Vagina (tissue), 2 donors: ENCODE data around the gene ST8SIA1.

Experiments
- CTCF ChIP-seq, 3 experiments: fragments of 450-650 bp in 2 of 3; fragments of 200-600 bp in 1 of 3; sonication (generic) in 1 of 3; IDR thresholded peaks; one replicate each; pipeline ENCODE4 v1.5.1; 2017 to 2019; ENCODE audit warnings: antibody characterized with exemption in 3 of 3, mild to moderate bottlenecking in 2 of 3, moderate library complexity in 2 of 3
- POLR2A ChIP-seq, 2 donors: fragments of 450-650 bp; IDR thresholded peaks; one replicate each; pipeline ENCODE4 v1.6.1; 2017; ENCODE audit warnings: antibody characterized with exemption in 2 of 2, mild to moderate bottlenecking in 2 of 2, moderate library complexity in 2 of 2
- POLR2AphosphoS5 ChIP-seq, 2 donors: sonication (generic); formaldehyde crosslinking; IDR thresholded peaks; one replicate each; pipeline ENCODE4 v1.9.0; 2017; ENCODE audit warnings: antibody characterized with exemption in 2 of 2, mild to moderate bottlenecking in 2 of 2, low read depth in 1 of 2; ENCODE audit not compliant: insufficient read depth in 1 of 2

GRCh38 chr12:22230280-22230794 lies 104.2 kb downstream of the ST8SIA1 start:
- no peak for TF ChIP-seq CTCF (IDR thresholded peaks at IDR 0.05)
- no peak for TF ChIP-seq POLR2AphosphoS5 (IDR thresholded peaks at IDR 0.05; ENCODE audit: insufficient read depth in 1 of 2, low read depth in 1 of 2)
- TF ChIP-seq POLR2A (IDR thresholded peaks at IDR 0.05), result no peak
